Small intestine (tissue), 7 donors: Measurements from ENCODE around the gene AP2B1. TPM values are rescaled to one million over a fixed set of nuclear protein-coding genes. Genes with fewer than 3 reads are reported as not detected.
A peak's percentile ranks its signal among the peaks of the same experiment; 100 is the strongest.

Experiments used
- DNase-seq, 2 donors: peaks; one replicate each; pipeline versions ENCODE4 v3.0.0 to v3.0.0-alpha.2; 2013
- FAIRE-seq: peaks from 2 replicates; lab custom pipeline; 2012; peaks lifted over from hg19 to GRCh38; lab: Jason Lieb, UNC
- H3K27ac ChIP-seq, 3 donors: one replicate each; pipeline ENCODE4 v1.5.1; 2013; ENCODE audit warnings: low read length in 2 of 3, mild to moderate bottlenecking in 2 of 3, control low read depth in 1 of 3, inconsistent platforms in 1 of 3, low read depth in 1 of 3, moderate library complexity in 1 of 3
- H3K27me3 ChIP-seq, 3 donors: one replicate each; pipeline ENCODE4 v1.6.1; 2013; ENCODE audit warnings: low read length in 3 of 3, inconsistent platforms in 1 of 3; ENCODE audit not compliant: control insufficient read depth in 3 of 3, insufficient read depth in 3 of 3
- H3K36me3 ChIP-seq, 3 donors: one replicate each; pipeline ENCODE4 v1.6.1; 2013; ENCODE audit warnings: low read length in 3 of 3, inconsistent platforms in 1 of 3, low read depth in 1 of 3, mild to moderate bottlenecking in 1 of 3, moderate library complexity in 1 of 3; ENCODE audit not compliant: control insufficient read depth in 3 of 3, insufficient read depth in 2 of 3
- H3K4me1 ChIP-seq, 3 donors: one replicate each; pipeline ENCODE4 v1.6.1; 2013; ENCODE audit warnings: low read length in 2 of 3, inconsistent platforms in 1 of 3, low read depth in 1 of 3, mild to moderate bottlenecking in 1 of 3, moderate library complexity in 1 of 3; ENCODE audit not compliant: control insufficient read depth in 3 of 3, insufficient read depth in 2 of 3
- H3K4me3 ChIP-seq, 3 donors: one replicate each; pipeline ENCODE4 v1.5.1; 2013; ENCODE audit warnings: low read length in 3 of 3, control low read depth in 1 of 3, inconsistent platforms in 1 of 3, low read depth in 1 of 3, mild to moderate bottlenecking in 1 of 3, moderate library complexity in 1 of 3
- H3K9me3 ChIP-seq, 2 donors: one replicate each; pipeline ENCODE4 v1.6.1; 2013; ENCODE audit warnings: low read depth in 1 of 2, low read length in 1 of 2; ENCODE audit not compliant: control insufficient read depth in 2 of 2, insufficient read depth in 1 of 2
- WGBS, 3 donors: extraction: QIAGEN DNeasy Blood & Tissue Kit; methylation state at CpG; one replicate each; pipeline ENCODE4 v1.1.7; 2013; 5-methylcytosine and 5-hydroxymethylcytosine counted together
- polyA plus RNA-seq, 4 donors: library from polyadenylated mRNA; stranded (reverse) in 3 of 4; unstranded in 1 of 4; fragments of 200-250 nt in 3 of 4; fragments of 120-200 nt in 1 of 4; gene quantifications; one replicate each; pipeline versions ENCODE4 v1.2.1 to v1.2.3, GENCODE V29; 2013
- donor health status: healthy with polysubstance abuse.
- donor health status: control.
- donor health status: control.
- donor health status: Bipolar disorder and iron deficiency.
- donor health status: healthy.

Gene AP2B1
- polyA plus RNA-seq, 4 donors = 28.9 to 82.2 (median 45.4) TPM

- H3K27ac ChIP-seq = peak within 1 kb of the TSS; percentile 84 to 94 (median 88)
- H3K4me1 ChIP-seq = peaks cover 0 to 3% (median 3%) of the 10 kb centered on the region in 3 donors
- H3K27me3 ChIP-seq = no peaks in the 10 kb centered on the region
- no peaks in the 10 kb centered on the region for H3K9me3 ChIP-seq
- FAIRE-seq (no peak), DNase-seq (peak; percentile 94)
- peak within 1 kb of the TSS; percentile 53 to 80 (median 76) for H3K4me3 ChIP-seq
- H3K36me3 ChIP-seq = peaks cover 0 to 4% (median 0%) of the 10 kb centered on the region in 3 donors
- WGBS, 3 donors = 0% methylated on average over 44 to 45 of the region's 45 CpGs
Measured at GRCh38 chr17:35578197-35578928, 8.8 kb upstream of the AP2B1 start, which contains the start of gene PEX12. PEX12 (minus strand) TSS chr17:35578571; CDS start chr17:35578021, 550 bp downstream.

GRCh38 chr17:35578929-35579432 is 8.1 kb upstream of the AP2B1 start:
- H3K27me3 ChIP-seq = no peaks in the 10 kb centered on the region
- peak overlapping the region; percentile 84 to 94 (median 88) for H3K27ac ChIP-seq
- H3K36me3 ChIP-seq = peaks cover 0 to 1% (median 0%) of the 10 kb centered on the region in 3 donors
- DNase-seq = no peak
- peaks cover 0 to 3% (median 3%) of the 10 kb centered on the region in 3 donors for H3K4me1 ChIP-seq
- no peak for FAIRE-seq
- no peaks in the 10 kb centered on the region for H3K9me3 ChIP-seq
- peak overlapping the region; percentile 53 to 80 (median 76) for H3K4me3 ChIP-seq
- WGBS, 3 donors = 1 to 3% (median 2%) methylated on average over 11 of the region's 11 CpGs

- peaks cover 0 to 2% (median 0%) of the 10 kb centered on the region in 3 donors for H3K27me3 ChIP-seq
- H3K36me3 ChIP-seq = no peaks in the 10 kb centered on the region
- no peak for FAIRE-seq
- no peak for DNase-seq
- H3K4me1 ChIP-seq = peaks cover 0 to 15% (median 5%) of the 10 kb centered on the region in 3 donors
- H3K27ac ChIP-seq = no peak overlapping the region
- H3K4me3 ChIP-seq = no peak overlapping the region
- 75 to 89% (median 79%) methylated on average over 1 of the region's 1 CpG for WGBS, 3 donors
- no peaks in the 10 kb centered on the region for H3K9me3 ChIP-seq
Measured at GRCh38 chr17:35584061-35584460, 3.1 kb upstream of the AP2B1 start.

GRCh38 chr17:35586569-35587073 is 501 bp upstream of the AP2B1 start:
- H3K27ac ChIP-seq = peak overlapping the region; percentile 79 to 98 (median 90)
- H3K4me1 ChIP-seq = peaks cover 0 to 17% (median 2%) of the 10 kb centered on the region in 3 donors
- no peaks in the 10 kb centered on the region for H3K36me3 ChIP-seq
- WGBS, 3 donors = 27 to 35% (median 29%) methylated on average over 7 of the region's 7 CpGs
- H3K27me3 ChIP-seq = peaks cover 0 to 2% (median 0%) of the 10 kb centered on the region in 3 donors
- DNase-seq (no peak), FAIRE-seq (no peak)
- no peaks in the 10 kb centered on the region for H3K9me3 ChIP-seq
- H3K4me3 ChIP-seq = peak overlapping the region in 2 of 3 donors; percentile 83 to 89

GRCh38 chr17:35588196-35588920 is 1.2 kb downstream of the AP2B1 start:
- 57 to 62% (median 58%) methylated on average over 12 of the region's 12 CpGs for WGBS, 3 donors
- DNase-seq = peak; percentile 68 to 70

GRCh38 chr17:35596072-35596471 is 8.9 kb downstream of the AP2B1 start:
- FAIRE-seq = no peak
- 84 to 90% (median 86%) methylated on average over 4 of the region's 4 CpGs for WGBS, 3 donors

More at GRCh38 chr17:35588196-35588920, 1.2 kb downstream of the AP2B1 start:
- Histone ChIP-seq H3K36me3 (no peaks in the 10 kb centered on the region), H3K4me1 (peaks cover 0 to 17% (median 2%) of the 10 kb centered on the region in 3 donors), H3K9me3 (no peaks in the 10 kb centered on the region), H3K27me3 (peaks cover 0 to 2% (median 0%) of the 10 kb centered on the region in 3 donors), H3K27ac (peak overlapping the region in 2 of 3 donors; percentile 19 to 98), H3K4me3 (peak overlapping the region in 2 of 3 donors; percentile 83 to 89)
- no peak for FAIRE-seq

GRCh38 chr17:35596530-35597233 is 9.6 kb downstream of the AP2B1 start:
- Histone ChIP-seq H3K27me3 (no peaks in the 10 kb centered on the region), H3K27ac (peak overlapping the region in 1 of 3 donors; percentile 87), H3K9me3 (no peaks in the 10 kb centered on the region), H3K36me3 (peaks cover 5 to 28% (median 18%) of the 10 kb centered on the region in 3 donors), H3K4me3 (no peak overlapping the region), H3K4me1 (peaks cover 0 to 15% (median 0%) of the 10 kb centered on the region in 3 donors)
- DNase-seq = no peak
- WGBS, 3 donors = 89 to 94% (median 94%) methylated on average over 47 to 54 of the region's 54 CpGs
- no peak for FAIRE-seq

More at GRCh38 chr17:35596072-35596471, 8.9 kb downstream of the AP2B1 start:
- peaks cover 5 to 22% (median 14%) of the 10 kb centered on the region in 3 donors for H3K36me3 ChIP-seq
- H3K9me3 ChIP-seq = no peaks in the 10 kb centered on the region
- H3K4me3 ChIP-seq = no peak overlapping the region
- H3K27me3 ChIP-seq = no peaks in the 10 kb centered on the region
- DNase-seq = no peak
- H3K27ac ChIP-seq = no peak overlapping the region
- H3K4me1 ChIP-seq = peaks cover 0 to 15% (median 0%) of the 10 kb centered on the region in 3 donors
